ENCODE results near the gene GKN2.
"Not testable (repeated sequence)": the region's sequence is repeated elsewhere in the genome, so short reads cannot be mapped to it uniquely, and the experiment has no call there.

GKN2 gene

DNA sequence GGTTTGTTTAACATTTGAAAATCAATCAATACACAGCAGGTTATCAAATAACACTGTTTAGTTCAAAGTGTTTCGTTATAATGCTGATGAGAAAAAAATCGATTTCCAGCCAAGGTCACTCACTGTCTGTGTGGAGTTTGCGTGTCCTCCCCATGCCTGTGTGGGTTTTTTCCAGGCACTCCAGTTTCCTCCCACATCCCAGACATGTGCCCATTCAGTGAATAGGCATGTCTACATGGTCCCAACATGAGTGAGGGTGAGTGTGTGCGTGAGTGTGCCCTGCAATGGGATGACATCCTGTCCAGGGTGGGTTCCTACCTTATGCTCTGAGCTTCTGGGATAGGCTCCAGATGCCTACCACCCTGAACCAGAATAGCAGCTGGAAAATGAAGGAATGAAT, 8.7 kb upstream of the GKN2 start:
- DNase-seq (ENCODE audit: low read depth, low spot score) = no peak

DNA sequence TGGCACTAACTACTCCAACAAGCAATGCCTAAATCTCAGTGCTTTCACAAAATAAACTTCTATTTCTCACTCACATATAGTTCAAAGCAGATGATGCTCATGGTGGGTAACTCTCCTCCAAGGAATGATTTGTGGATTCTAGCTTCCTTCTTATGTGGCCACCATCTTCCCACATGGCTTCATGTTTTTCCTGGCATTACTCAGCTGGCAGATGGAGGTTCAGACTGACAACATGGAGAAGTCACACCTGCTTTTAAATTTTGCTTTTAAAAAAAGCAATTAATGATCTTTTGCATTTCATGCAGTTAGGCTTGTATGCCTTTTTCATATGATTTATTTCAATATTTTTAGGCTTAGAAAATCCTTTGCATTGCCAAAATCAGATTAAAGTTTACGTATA, 6.3 kb upstream of the GKN2 start:
- DNase-seq (ENCODE audit: low read depth, low spot score) = no peak

DNA sequence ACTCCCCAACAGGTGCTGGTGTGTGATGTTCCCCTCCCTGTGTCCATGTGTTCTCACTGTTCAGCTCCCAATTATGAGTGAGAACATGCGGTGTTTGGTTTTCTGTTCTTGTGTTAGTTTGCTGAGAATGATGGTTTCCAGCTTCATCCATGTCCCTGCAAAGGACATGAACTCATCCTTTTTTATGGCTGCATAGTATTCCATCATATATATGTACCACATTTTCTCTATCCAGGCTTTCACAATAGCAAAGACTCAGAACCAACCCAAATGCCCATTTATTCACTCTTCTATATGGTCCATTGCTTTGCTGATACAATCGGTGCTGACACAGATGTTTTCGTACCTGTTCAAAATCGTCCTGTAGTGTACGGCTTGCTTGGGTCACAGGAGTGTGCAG, 2.7 kb upstream of the GKN2 start:
- DNase-seq (ENCODE audit: low read depth, low spot score) = not testable (repeated sequence)

DNA sequence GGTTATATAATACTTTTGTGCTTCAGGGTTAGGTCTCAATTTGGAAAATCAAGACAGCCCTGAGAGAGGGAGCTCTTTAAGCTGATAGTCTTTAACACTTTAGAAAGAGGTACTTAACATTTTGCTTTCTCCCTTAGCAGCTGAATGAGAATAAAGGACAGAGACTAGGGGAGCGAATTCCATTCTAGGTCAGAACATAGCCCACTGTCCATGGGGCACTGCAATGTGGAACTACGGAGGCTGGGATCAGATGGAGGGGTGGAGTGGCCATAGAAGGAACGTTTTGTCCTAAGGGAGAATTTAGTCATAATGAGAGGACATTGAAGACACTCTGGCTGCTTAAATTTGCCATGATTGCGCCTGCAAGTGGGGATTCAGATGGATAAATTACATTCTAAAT, 794 bp downstream of the GKN2 start:
- DNase-seq (ENCODE audit: low read depth, low spot score) = no peak

DNA sequence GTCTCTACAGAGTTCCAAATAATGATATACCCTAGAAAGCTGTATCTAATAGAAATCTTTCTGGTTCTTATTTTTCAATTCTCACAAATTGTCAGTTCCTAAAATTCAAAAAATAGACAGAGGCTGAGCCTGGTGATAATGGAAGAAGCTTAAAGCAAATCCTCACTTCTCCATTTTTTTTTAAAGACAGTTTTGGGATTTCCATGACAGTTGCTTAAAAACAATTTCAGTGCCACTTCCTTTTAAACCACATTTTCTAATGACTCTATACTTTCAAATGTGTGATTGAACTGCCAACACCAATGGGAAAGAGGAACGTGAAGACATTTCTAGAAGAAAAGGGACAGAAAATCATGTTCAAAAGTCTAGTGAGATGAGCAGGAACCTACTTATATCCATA, 4.0 kb downstream of the GKN2 start:
- DNase-seq (ENCODE audit: low read depth, low spot score) = no peak

DNA sequence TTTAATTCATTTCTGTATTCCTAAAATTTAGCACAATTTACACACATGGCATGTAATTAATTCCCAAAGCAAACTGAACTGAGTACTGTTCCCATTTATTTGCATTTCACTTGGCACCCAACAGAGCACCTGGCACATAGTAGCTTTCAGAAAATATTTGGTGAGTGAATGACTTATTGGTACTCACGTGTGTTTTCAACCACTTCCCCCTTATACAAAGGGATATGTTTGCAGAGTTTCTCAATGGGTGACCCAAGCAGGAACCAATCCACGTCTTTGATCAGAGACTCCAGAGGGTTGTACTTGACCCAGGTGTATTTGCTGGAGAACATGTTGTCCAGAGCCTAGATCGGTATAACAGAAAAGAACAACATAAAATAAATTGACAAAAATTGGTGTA, 6.6 kb downstream of the GKN2 start:
- no peak for DNase-seq (ENCODE audit: low read depth, low spot score)

DNA sequence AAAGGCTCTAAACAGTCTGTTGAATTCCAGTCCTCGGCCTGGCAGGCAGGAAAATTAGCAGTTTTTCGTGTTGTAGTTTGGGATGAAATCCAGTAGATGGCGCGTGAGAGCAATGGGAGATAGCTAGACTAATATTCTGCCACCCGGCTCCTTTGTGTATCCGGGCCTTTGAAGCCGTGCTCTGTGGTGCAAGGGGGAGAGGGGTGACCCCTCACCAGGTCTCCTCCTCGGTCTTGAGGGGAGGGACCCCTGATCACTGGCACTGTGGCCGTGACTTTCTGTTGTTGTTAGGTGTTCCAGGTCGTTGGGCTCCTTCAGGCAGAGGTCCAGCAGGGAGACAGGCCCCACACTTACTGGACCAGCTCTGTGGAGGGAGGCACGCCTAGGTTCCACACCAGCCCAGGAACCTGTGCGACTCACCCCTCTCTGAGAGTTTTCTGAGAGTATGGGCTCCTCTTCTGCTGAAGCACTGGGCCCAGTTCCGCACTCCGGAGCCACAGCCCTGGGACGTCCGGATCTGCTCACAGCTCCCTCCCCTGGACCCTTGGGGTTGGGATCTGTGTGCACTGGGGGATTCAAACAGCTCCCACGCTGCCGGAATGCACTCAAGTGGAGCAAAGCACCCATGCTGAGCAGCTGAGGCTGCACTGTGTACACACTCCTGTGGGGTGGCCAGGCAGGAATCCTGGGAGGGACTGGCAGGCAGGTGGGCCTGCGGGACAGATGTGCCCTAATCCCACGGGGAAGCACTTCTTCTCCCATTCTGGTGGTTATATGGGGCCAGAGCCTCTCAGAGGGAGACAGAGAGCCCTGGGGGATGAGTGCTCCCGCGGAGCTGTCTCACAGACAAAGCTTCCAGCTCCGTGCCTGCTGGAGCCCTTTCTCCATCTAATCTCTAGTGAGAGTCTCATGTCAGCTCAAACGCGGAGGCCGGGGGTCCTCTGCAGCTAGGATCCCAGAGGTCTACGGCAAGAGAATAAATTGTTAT, 8.8 kb downstream of the GKN2 start:
- peak; percentile 12 for DNase-seq (ENCODE audit: low read depth, low spot score)

DNA sequence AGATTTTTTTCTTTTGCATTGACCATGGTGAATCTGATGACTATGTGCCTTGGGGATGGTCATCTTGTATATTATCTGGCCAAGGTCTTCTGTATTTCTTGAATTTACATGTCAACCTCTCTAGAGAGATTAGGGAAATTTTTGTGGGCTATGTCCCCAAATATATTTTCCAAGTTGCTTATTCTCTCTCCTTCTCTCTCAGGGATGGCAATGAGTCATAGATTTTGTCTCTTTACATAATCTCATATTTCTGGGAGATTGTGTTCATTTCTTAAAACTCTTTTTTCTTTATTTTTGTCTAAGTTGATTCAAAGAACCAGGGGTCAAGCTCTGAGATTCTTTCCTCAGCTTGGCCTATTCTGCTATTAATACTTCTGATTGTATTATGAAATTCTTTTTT, 9.9 kb downstream of the GKN2 start:
- DNase-seq (ENCODE audit: low read depth, low spot score) = no peak

DNA sequence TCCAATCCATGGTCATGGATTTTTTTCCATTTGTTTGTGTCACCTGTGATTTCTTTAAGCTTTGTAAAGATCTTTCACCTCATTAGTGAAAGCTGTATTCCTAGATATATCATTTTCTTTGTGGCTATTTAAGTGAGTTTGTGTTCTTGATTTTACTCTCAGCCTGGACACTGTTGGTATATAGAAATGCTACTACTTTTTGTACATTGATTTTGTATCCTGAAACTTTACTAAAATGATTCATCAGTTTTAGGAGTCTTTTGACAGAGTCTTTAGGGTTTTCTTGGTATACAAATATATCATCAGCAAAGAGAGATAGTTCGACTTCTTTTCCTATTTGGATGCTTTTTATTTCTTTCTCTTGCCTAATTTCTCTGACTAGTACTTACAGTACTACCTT, 12.3 kb downstream of the GKN2 start:
- no peak for DNase-seq (ENCODE audit: low read depth, low spot score)

DNA sequence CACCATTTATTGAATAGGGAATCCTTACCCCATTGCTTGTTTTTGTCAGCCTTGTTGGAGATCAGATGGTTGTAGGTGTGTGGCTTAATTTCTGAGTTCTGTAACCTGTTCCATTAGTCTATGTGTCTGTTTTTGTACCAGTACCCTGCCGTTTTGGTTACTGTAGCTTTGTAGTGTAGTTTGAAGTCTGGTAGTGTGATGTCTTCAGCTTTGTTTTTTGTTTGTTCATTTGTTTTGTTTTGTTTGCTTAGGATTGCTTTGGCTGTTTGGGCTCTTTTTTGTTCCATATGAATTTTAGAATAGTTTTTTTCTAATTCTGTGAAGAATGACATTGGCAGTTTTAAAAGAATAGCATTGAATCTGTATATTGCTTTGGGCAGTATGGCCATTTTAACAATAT, 12.7 kb downstream of the GKN2 start:
- no peak for DNase-seq (ENCODE audit: low read depth, low spot score)

DNA sequence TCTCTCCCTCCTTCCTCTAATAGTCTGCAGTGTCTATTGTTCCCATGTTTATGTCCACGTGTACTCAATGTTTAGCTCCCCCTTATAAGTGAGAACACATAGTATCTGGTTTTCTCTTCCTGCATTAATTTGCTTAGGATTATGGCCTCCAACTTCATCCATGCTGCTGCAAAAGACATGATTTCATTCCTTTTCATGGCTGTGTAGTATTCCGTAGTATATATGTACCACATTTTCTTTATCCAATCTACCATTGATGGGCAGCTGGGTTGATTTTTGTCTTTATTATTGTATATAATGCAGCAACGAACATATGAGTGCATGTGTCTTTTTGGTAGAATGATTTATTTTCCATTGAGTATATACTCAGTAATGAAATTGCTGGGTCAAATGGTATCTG, 13.8 kb downstream of the GKN2 start:
- DNase-seq (ENCODE audit: low read depth, low spot score) = no peak

DNA sequence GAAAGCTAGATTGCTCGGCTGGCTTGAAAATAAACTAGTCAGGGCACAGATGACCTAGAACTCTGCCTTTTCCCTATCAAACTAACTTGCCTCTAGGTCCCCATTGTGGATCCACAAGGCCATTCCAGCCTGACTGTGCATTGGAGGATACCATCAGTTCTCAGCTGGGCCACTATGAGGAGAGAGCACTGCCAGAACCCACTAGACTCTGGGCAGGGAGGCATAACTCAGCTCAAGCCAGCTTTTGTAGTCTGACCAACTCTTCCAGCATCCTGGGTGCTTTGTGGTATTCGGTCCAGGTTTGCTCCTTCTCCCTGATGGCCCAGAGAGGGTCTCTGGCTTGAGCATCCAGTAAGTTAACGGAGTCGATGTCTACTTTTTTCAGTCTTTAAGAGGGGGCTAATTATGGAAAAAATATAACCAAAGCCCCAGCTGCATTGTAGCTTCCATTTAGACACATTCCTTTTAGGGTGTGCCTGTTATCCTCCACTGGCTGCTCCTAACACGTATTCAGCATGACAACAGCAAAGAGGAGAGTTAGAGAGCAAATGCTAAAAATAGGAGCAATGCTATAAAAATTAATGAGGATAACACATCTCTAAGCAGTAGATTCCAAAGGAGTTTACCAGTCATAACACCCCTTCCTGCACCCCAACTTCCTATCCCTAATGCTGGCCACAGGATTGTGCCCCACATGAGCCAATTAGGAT, 15.2 kb downstream of the GKN2 start:
- DNase-seq (ENCODE audit: low read depth, low spot score) = no peak

DNA sequence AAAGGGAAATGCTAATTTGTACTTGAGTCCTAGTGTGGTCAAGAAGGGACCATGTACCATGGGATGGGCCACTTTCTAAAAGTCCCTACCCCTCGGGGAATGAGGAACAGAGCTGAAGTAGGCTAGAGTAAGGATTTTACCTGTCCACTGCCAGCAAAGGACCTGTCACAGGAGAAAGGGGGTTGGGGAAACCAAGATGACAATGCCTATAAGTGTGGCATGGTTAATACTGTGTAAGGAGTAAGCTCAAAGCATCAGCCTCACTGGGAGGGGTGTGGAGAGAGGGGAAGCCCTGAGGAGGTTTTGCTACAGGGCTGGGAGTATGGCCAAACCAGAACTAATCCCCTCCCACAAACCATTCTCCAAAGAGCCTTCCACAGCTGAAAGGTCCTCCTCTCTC, 15.8 kb downstream of the GKN2 start:
- no peak for DNase-seq (ENCODE audit: low read depth, low spot score)

DNA sequence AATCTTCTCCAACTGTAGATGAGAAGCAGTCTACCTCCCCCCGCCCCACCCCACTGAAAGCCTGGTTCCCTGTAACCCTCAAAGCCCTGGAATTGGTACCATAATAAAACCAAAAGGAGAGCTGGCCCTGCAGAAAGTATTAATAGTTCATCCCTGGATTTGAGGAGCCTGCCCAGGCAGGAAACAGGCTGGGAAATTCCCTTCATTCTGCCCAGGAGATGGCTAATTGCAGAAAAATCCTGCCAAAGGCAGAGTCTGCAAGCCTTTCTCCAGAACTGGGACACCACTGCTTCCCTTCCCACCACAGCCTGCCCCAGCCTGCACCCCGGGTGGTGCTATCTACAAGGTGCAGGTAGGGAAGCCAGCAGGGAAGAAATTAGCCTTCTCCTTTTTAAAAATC, 16.3 kb downstream of the GKN2 start:
- DNase-seq (ENCODE audit: low read depth, low spot score) = no peak

DNA sequence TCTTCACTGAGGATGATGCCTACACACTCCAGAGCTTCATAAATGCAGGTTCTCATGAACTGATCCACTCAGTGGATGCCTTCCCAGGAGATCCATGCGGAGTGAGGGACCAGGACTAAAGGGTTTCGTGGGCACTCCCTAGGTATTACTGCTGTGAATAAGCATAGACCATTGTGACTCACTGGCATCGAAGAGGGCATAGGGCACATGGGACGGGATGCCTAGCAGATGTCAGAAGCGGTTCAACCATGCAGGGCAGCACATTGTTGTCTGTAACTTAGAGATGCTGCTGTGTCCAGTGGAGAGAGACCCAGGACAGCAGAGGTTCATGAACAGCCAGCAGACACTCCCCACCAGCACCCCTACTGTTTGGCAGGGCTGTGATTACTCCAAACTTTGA, 17.2 kb downstream of the GKN2 start:
- DNase-seq (ENCODE audit: low read depth, low spot score) = no peak

DNA sequence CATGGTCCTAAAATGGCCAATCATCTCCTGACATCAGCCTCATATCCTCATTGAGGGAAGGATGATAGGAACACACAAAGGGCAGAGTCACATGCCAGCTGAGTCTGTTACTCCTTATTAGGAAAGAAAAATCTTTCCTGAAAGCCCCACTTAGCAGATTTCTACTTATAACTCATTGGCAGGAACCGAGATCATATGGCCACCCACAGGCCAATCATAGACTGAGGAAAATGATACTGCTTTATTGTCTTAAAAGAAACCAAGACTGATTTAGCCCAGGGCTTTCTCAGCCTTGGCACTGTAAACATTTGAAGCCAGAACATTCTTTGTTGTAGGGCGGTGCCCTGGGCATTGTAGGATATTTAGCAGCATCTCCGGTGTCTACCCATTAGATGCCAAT, 18.7 kb downstream of the GKN2 start:
- DNase-seq (ENCODE audit: low read depth, low spot score) = no peak

DNA sequence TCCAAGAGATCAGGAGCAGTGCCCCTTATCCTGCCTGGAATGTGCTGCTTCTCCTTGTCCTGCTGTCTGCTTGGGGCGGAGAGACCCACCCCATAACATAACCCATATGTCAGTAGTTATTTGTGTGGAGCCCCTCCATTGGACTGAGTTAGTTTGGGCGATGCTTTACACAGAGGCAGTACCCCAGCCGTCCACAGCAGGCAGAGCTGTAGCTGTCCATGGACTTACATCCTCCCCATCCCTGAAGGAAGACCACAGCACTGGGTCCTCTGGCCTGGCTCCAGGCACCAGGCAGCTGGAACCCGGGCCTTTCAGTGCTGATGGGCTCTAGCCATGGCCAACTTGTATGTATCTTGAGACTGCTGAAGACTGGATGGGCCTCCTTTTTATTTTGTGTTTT, 20.3 kb downstream of the GKN2 start:
- no peak for DNase-seq (ENCODE audit: low read depth, low spot score)

DNA sequence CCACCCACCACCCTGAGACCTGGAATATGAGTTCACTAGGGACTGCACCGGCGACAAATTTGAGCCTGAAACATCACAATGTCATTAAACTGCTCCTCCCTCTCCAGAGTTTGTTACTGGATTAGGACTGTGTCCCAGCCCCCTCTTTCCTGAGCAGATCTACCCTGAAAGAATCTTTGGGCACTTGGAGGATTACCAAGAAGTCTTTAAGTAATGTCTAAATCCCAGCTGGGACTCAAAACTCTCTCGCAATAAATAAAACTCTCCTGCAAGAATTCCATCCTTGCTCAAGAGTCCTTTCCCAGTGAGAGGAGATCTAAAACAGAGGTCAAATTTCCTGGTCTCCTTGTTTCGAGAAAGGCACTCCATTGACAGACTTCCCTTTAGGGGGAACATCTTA, 20.9 kb downstream of the GKN2 start:
- DNase-seq (ENCODE audit: low read depth, low spot score) = no peak

DNA sequence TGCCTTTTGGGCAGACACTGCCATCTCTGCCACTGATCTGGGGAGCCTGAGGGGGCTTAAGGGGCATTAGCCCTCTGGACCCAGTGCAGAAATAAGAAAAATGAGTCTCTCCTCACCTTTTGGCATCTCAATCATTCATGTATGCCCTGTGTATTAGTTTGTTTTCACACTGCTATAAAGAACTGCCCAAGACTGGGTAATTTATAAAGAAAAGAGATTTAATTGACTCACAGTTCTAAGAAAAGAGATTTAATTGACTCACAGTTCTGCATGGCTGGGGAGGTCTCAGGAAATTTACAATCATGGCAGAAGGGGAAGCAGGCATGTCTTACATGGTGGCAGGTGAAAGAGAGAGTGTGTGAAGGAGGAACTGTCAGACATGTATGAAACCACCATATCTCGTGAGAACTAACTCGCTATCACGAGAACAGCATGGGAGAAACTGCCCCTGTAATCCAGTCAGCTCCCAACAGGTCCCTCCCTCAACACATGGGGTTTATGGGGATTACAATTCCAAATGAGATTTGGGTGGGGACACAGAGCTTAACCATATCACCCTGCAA, 21.5 kb downstream of the GKN2 start:
- DNase-seq (ENCODE audit: low read depth, low spot score) = no peak

DNA sequence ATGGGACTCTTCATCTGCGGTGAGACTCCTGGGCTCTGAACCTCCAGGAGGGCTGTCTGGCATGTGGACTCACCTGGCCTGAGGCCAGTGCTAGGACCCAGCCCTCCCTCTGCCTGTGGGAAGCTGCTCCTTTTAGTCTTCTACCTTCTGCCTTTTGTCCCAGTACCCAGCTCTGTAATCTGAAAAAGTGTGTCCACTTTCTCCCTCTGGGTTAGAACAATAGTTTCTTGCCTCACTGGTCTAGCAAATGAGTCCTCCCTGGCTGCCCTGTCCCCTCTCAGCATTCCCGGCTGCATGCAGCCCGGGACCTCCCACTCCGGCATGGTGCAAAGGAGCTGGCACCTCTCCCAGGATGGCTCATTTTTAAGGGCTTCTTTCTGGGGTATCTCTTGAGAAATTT, 25.9 kb downstream of the GKN2 start:
- no peak for DNase-seq (ENCODE audit: low read depth, low spot score)

DNA sequence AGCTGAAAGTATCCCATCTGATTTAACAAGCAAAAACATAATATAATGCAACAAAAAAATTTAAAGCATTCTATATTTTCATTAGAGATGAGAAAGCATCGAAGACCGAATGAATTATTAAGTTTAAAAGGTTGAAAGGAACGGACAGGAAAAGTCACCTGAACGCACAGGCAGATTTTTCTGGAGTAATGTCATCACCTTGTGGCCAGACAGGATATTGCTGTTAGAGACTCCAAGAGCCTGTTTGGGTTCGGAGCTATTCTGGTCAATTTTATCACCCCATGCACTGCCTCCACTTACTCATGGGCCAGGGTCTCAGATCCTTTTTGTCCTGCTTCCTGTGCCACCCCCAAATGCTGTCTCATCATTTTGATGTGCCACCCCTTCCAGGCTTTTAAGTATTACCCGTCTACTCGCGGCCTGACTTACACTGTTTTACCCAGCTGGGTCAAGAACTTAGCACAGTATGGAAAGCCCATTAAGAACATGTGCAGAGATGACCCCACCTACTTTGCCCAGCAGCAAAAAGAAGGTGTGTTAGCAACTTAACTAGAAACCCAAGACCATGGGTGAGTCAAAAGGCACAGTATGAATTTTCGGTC, 27.3 kb downstream of the GKN2 start:
- peak; percentile 22 for DNase-seq (ENCODE audit: low read depth, low spot score)

DNA sequence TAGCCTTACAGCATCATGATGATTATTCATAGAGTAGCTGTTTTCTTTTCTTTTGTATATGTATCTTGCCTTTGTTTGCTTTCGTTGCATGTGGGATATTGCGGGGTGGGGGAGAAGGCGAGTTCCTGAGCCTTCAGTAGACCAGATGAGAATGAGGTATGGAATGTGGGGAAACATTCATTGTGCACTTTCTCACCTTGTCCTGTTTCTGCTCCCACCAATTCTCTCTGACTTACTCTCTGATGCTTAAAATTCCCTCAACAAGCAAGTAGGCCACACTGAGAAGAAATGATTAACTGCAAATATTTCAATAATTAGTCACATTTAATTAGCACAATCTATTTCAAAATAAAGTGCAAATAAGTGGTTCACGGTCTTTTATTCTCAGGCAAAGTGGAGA, 31.0 kb downstream of the GKN2 start:
- no peak for DNase-seq (ENCODE audit: low read depth, low spot score)
